Measurements from ENCODE around the gene CDA. TPM values are rescaled to one million over a fixed set of nuclear protein-coding genes. Genes with fewer than 3 reads are reported as not detected.

Gene CDA
- total and polyA plus RNA-seq, 9 donors: 1.2 to 5.3 (median 2.0) TPM; not detected in 2

DNA sequence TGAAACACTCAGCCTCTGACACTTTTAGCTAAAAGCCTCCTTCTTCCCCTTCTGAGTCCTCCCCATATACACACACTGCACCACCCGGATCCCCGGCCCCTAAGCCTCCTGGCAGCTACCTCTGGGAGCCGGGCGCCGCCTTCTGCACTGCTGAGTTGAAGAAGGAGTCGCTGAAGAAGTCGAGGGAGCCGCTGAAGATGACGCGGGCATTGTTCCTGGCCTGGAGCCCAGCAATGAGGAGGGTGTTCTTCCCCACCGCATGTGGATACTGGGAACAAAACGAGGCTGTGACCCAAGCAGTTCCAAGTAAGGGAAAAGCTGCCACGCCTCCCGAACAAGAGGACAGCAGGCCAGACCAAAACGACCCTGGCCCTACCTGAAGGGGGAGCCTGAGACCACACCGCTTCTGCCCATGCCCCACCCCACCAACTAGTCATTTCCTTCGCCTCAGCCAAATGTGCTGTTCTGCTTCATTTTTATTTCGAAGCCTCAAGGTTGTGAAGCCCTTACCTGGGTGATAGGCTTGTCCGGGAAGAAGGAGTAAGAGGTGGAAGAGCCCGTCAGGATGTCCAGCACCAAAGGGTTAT lies 65.3 kb downstream of the CDA start:
- Histone ChIP-seq H3K27me3 (no peaks in the 10 kb centered on the region), H3K4me1 (ENCODE audit: insufficient read depth) (no peaks in the 10 kb centered on the region), H3K9me3 (no peaks in the 10 kb centered on the region), H3K27ac (no peak overlapping the region), H3K4me3 (no peak overlapping the region), H3K36me3 (peaks cover 3% of the 10 kb centered on the region)
- TF ChIP-seq, protein P1, sequence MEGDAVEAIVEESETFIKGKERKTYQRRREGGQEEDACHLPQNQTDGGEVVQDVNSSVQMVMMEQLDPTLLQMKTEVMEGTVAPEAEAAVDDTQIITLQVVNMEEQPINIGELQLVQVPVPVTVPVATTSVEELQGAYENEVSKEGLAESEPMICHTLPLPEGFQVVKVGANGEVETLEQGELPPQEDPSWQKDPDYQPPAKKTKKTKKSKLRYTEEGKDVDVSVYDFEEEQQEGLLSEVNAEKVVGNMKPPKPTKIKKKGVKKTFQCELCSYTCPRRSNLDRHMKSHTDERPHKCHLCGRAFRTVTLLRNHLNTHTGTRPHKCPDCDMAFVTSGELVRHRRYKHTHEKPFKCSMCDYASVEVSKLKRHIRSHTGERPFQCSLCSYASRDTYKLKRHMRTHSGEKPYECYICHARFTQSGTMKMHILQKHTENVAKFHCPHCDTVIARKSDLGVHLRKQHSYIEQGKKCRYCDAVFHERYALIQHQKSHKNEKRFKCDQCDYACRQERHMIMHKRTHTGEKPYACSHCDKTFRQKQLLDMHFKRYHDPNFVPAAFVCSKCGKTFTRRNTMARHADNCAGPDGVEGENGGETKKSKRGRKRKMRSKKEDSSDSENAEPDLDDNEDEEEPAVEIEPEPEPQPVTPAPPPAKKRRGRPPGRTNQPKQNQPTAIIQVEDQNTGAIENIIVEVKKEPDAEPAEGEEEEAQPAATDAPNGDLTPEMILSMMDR (IDR thresholded peaks at IDR 0.05): no peak
- TF ChIP-seq EP300 (IDR thresholded peaks at IDR 0.05) (no peak), POLR2A (IDR thresholded peaks at IDR 0.05) (no peak)
- intact Hi-C loops (cut with DNase I): no loop called here
- DNase-seq: peak in 1 of 5 donors; percentile 57
- 61 to 74% (median 66%) methylated on average over 20 of the region's 20 CpGs for WGBS, 3 donors

DNA sequence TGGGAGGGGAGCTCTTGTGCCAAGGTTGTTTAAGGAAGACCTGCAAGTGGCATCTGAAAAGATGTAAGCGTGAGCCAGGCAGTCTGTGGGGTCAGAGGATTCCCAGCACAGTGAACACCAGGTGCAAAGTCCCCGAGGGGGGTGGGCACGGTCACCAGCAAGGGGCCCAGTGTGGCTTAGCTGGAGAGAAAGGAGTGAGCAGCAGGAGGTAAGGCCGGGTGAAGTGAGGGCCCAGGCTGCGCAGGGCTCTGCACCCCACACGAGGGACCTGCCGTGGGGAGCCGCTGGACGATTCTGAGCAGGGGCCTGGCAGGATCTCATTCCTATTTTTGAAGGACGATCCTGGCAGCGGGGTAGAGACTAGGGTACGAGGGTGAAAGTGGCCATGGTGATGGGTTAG lies 68.1 kb downstream of the CDA start:
- 84 to 87% (median 85%) methylated on average over 12 of the region's 12 CpGs for WGBS, 3 donors
- intact Hi-C loops (cut with DNase I): no loop called here
- no peak overlapping the region for H3K4me3 ChIP-seq
- H3K4me1 ChIP-seq (ENCODE audit: insufficient read depth): peaks cover 6% of the 10 kb centered on the region
- no peak for DNase-seq
- no peak overlapping the region for H3K27ac ChIP-seq
- H3K27me3 ChIP-seq: no peaks in the 10 kb centered on the region
- no peak for TF ChIP-seq EP300 (IDR thresholded peaks at IDR 0.05)
- no peak for TF ChIP-seq POLR2A (IDR thresholded peaks at IDR 0.05)
- TF ChIP-seq, protein P1 (IDR thresholded peaks at IDR 0.05): no peak
- H3K36me3 ChIP-seq: peaks cover 3% of the 10 kb centered on the region
- H3K9me3 ChIP-seq: no peaks in the 10 kb centered on the region

DNA sequence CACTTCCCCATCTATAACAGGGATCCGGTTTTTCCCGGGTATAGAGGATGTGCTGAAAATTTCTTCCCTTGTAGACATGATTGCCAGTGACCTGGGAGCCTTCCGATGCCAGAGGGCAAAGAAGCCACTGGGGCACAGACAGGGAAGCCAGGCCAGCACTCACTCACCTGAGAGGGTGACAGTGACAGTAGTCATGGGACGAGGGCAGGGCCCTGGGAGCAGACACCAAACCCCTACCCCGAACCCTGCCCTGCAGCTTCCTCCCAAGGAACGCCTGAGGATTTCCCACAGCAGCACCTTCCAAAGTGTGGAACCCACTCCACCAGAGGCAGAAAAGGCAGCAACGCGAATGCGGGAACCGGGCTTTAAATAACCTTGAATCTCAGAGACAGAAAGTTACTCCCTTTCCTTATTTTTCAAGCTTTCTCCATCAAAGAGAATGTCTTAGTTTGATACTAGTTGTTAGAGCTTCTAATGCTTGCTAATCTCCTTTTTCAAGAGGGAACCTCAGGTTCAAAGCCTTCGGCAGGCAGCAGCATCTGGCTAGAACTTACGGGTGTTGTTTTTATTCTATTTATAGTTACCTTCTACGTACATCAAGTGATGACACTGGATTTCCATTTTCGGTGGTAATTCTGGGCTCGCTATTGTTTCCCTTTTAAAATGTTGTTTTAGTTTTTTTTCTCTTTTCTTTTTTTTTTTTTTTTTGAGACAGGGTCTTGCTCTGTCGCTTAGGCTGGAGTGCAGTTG lies 69.4 kb downstream of the CDA start:
- DNase-seq: no peak
- H3K27me3 ChIP-seq: no peaks in the 10 kb centered on the region
- no peak overlapping the region for H3K4me3 ChIP-seq
- intact Hi-C loops (cut with DNase I): no loop called here
- H3K9me3 ChIP-seq: no peaks in the 10 kb centered on the region
- no peak overlapping the region for H3K27ac ChIP-seq
- H3K36me3 ChIP-seq: peaks cover 3% of the 10 kb centered on the region
- TF ChIP-seq POLR2A (IDR thresholded peaks at IDR 0.05) (no peak), EP300 (IDR thresholded peaks at IDR 0.05) (no peak)
- TF ChIP-seq, protein P1 (IDR thresholded peaks at IDR 0.05): no peak
- 65 to 76% (median 66%) methylated on average over 16 of the region's 16 CpGs for WGBS, 3 donors
- peaks cover 10% of the 10 kb centered on the region for H3K4me1 ChIP-seq (ENCODE audit: insufficient read depth)

DNA sequence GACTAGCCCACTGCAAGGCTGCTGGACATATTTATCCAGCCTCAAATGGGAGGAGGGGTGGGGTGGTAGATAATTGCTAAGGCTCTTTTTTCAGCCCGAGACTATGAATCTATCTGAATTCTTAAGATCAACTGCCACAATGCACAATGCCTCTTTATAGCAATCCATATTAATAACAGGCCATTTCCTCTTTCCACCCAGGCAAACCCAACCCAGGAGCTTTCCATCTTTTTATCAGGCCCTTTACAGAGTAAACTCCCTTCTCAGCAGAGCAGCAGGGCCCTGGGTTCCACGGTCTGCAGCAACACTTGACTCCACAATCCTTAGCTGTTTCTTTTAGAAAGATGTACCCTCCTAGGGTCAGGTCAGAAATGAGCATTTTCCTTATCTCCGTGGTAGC lies 71.5 kb downstream of the CDA start:
- no peak for DNase-seq
- Histone ChIP-seq H3K9me3 (no peaks in the 10 kb centered on the region), H3K27ac (peak overlapping the region in 1 of 2 donors; percentile 47), H3K4me3 (peak overlapping the region; percentile 65), H3K4me1 (ENCODE audit: insufficient read depth) (peaks cover 10% of the 10 kb centered on the region), H3K27me3 (no peaks in the 10 kb centered on the region), H3K36me3 (no peaks in the 10 kb centered on the region)
- no peak for TF ChIP-seq POLR2A (IDR thresholded peaks at IDR 0.05)
- 10 to 21% (median 15%) methylated on average over 3 of the region's 3 CpGs for WGBS, 3 donors
- intact Hi-C loops (cut with DNase I): no loop called here

- Histone ChIP-seq H3K9me3 (no peaks in the 10 kb centered on the region), H3K27me3 (no peaks in the 10 kb centered on the region), H3K4me3 (peak overlapping the region; percentile 65), H3K4me1 (ENCODE audit: insufficient read depth) (peaks cover 10% of the 10 kb centered on the region), H3K36me3 (no peaks in the 10 kb centered on the region), H3K27ac (peak overlapping the region in 1 of 2 donors; percentile 47)
- intact Hi-C loops (cut with DNase I): no loop called here
- TF ChIP-seq POLR2A (IDR thresholded peaks at IDR 0.05) (no peak), EP300 (IDR thresholded peaks at IDR 0.05) (no peak)
- TF ChIP-seq, protein P1 (IDR thresholded peaks at IDR 0.05): no peak
- no peak for DNase-seq
- WGBS, 3 donors: 0 to 1% (median 0%) methylated on average over 20 of the region's 20 CpGs
Observed at GRCh38 chr1:20660847-20661206, 71.9 kb downstream of the CDA start.
